22Rv1 (cell line): ENCODE results near the gene GPR141.

ENCODE experiments used
- H3K27ac ChIP-seq: fragments of 450-650 bp; 2 replicates; pipeline ENCODE4 v1.5.1; 2017
- CTCF ChIP-seq: fragments of 450-650 bp; IDR thresholded peaks from 2 replicates; pipeline ENCODE4 v1.5.1; 2017; ENCODE audit warnings: mild to moderate bottlenecking
- ZFX ChIP-seq: fragments of 450-650 bp; IDR thresholded peaks from 2 replicates; pipeline ENCODE4 v1.6.1; 2017; ENCODE audit warnings: antibody characterized with exemption, borderline replicate concordance

GPR141 gene

GRCh38 chr7:37683246-37684120 lies at the start of gene GPR141:
Gene GPR141 (plus strand): TSS chr7:37683766. CDS start chr7:37740394, 56,628 bp downstream.
- H3K27ac ChIP-seq = no peak within 1 kb of the TSS
- TF ChIP-seq CTCF (no peak), ZFX (no peak)

- TF ChIP-seq CTCF (no peak), ZFX (no peak)
- no peak overlapping the region for H3K27ac ChIP-seq
Measured at GRCh38 chr7:37635346-37635745, 48.2 kb upstream of the GPR141 start.

GRCh38 chr7:37642028-37642540 lies 41.5 kb upstream of the GPR141 start:
- no peak for TF ChIP-seq ZFX
- TF ChIP-seq CTCF = no peak
- no peak overlapping the region for H3K27ac ChIP-seq

GRCh38 chr7:37643876-37644275 lies 39.7 kb upstream of the GPR141 start:
- TF ChIP-seq ZFX (no peak), CTCF (no peak)
- H3K27ac ChIP-seq = no peak overlapping the region

- no peak overlapping the region for H3K27ac ChIP-seq
- TF ChIP-seq ZFX (no peak), CTCF (no peak)
Measured at GRCh38 chr7:37645282-37646050, 38.1 kb upstream of the GPR141 start.

GRCh38 chr7:37656913-37657530 lies 26.5 kb upstream of the GPR141 start:
- H3K27ac ChIP-seq = no peak overlapping the region
- no peak for TF ChIP-seq CTCF
- TF ChIP-seq ZFX = no peak
